Aorta (tissue), 5 donors: ENCODE measurements around the gene KCNH8. TPM values are rescaled to one million over a fixed set of nuclear protein-coding genes. Genes with fewer than 3 reads are reported as not detected.

ENCODE experiments used
- ATAC-seq: fragments of 200-7000 bp; cut with Tn5 transposase; one replicate; pipeline ENCODE4 v1.9.1; 2022; ENCODE audit warnings: moderate library complexity; ENCODE audit not compliant: low FRiP score
- DNase-seq, 2 donors: peaks; one replicate each; pipeline ENCODE4 v3.0.0-alpha.2; 2020
- H3K27ac ChIP-seq, 2 donors: one replicate each; pipeline ENCODE4 v1.5.1; 2013; ENCODE audit warnings: low read length in 2 of 2, mild to moderate bottlenecking in 2 of 2, moderate library complexity in 2 of 2, control low read depth in 1 of 2, inconsistent platforms in 1 of 2, low read depth in 1 of 2
- H3K27me3 ChIP-seq, 2 donors: one replicate each; pipeline ENCODE4 v1.6.1; 2013; ENCODE audit warnings: control low read depth in 1 of 2, low read length in 1 of 2, mild to moderate bottlenecking in 1 of 2, moderate library complexity in 1 of 2; ENCODE audit not compliant: insufficient read depth in 2 of 2, control insufficient read depth in 1 of 2
- H3K36me3 ChIP-seq, 2 donors: one replicate each; pipeline ENCODE4 v1.6.1; 2013; ENCODE audit warnings: control low read depth in 1 of 2, low read length in 1 of 2, mild to moderate bottlenecking in 1 of 2; ENCODE audit not compliant: insufficient read depth in 2 of 2, control insufficient read depth in 1 of 2
- H3K4me1 ChIP-seq, 2 donors: one replicate each; pipeline ENCODE4 v1.6.1; 2013; ENCODE audit warnings: low read length in 2 of 2, control low read depth in 1 of 2, mild to moderate bottlenecking in 1 of 2, moderate library complexity in 1 of 2; ENCODE audit not compliant: insufficient read depth in 2 of 2, control insufficient read depth in 1 of 2
- H3K4me3 ChIP-seq, 2 donors: one replicate each; pipeline ENCODE4 v1.5.1; 2013; ENCODE audit warnings: low read length in 2 of 2, control low read depth in 1 of 2, mild to moderate bottlenecking in 1 of 2
- H3K9me3 ChIP-seq: one replicate; pipeline ENCODE4 v1.6.1; 2013; ENCODE audit warnings: mild to moderate bottlenecking, low read length; ENCODE audit not compliant: control insufficient read depth
- WGBS, 2 donors: extraction: QIAGEN DNeasy Blood & Tissue Kit; methylation state at CpG; one replicate each; pipeline ENCODE4 v1.1.7; 2013; 5-methylcytosine and 5-hydroxymethylcytosine counted together
- intact Hi-C, 2 donors: fragments of 100-400 bp; cut with DNase I; formaldehyde crosslinking; loops; one replicate each; pipeline versions ENCODE4 v1.14.2 to v1.15.0; 2022
- polyA plus RNA-seq, 2 donors: library from polyadenylated mRNA; stranded (reverse); fragments of 200-250 nt; gene quantifications; one replicate each; pipeline ENCODE4 v1.2.3, GENCODE V29; 2013
- total RNA-seq, 2 donors: library from RNA; stranded (reverse); fragmentation: NEBNext Ultra II Directional; extraction: Animal tissue kit (Norgen Biotek cat#: 25700); gene quantifications; one replicate each; pipeline ENCODE4 v1.2.1, GENCODE V29; 2021
- donor health status: healthy with polysubstance abuse.
- donor health status: Bipolar disorder and iron deficiency.
- donor health status: DM: no; HTN: no; CAD: no.
- donor health status: DM: no; HTN: no; CAD: no.
- donor health status: DM: yes; HTN: yes; CAD: no.

Gene KCNH8
- total and polyA plus RNA-seq, 4 donors: 0.13 to 0.29 (median 0.15) TPM; not detected in 1

DNA sequence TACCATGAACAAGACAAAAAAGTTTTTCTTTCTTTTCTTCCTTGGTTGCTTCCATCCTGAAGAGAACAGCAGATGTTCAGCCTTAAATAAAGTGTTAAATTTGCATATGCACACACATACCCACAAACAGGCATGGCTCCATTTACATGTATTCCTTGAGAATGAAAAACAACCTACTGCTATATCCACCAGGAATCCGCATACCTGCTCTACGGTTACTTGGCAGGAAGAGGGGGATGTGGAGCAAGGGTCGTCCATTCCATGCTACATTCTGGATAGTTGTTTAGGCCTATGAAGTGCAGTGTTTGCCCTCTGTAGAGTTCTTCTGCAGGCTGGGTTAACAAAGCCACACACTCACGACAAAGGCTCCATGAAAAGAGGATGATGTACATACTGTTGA, 322.8 kb downstream of the KCNH8 start:
- Histone ChIP-seq H3K36me3 (no peaks in the 10 kb centered on the region), H3K27ac (no peak overlapping the region), H3K9me3 (no peaks in the 10 kb centered on the region), H3K27me3 (no peaks in the 10 kb centered on the region), H3K4me1 (no peaks in the 10 kb centered on the region), H3K4me3 (no peak overlapping the region)
- WGBS, 2 donors: 89 to 94% methylated on average over 4 of the region's 4 CpGs
- intact Hi-C loops: no loop called here
- ATAC-seq (no peak), DNase-seq (no peak)

DNA sequence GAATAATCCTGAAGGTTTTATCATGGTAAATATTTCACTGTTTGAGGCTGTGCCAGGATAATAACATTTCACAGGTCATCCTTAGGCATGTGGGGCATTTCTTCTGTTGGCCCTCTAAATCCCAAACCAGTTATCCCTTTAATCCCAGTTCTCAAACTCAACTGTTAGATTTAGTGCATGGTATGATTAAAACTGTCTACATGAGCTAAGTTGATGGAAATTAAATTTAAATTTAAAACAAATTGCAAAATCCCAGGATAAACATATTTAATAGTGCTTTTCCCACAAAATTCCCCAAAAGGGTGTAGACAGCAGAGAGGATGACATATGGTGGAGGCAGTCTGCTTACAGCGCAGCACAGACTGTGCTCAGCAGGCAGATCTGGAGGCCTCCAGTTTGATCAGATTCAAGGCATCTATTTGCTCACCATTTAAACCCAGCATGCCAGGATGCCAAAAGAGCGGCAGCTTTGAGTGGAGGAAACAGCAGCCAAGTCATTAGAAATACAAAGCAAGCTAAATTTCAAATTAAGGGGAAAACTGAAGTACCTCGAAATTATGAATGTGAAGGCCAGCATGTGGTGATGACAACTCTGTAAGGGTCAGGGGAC, 325.8 kb downstream of the KCNH8 start:
- Histone ChIP-seq H3K27ac (no peak overlapping the region), H3K4me3 (no peak overlapping the region), H3K36me3 (no peaks in the 10 kb centered on the region), H3K27me3 (no peaks in the 10 kb centered on the region), H3K9me3 (no peaks in the 10 kb centered on the region), H3K4me1 (no peaks in the 10 kb centered on the region)
- 90 to 92% methylated on average over 3 of the region's 3 CpGs for WGBS, 2 donors
- DNase-seq (no peak), ATAC-seq (no peak)
- intact Hi-C loops: no loop called here

DNA sequence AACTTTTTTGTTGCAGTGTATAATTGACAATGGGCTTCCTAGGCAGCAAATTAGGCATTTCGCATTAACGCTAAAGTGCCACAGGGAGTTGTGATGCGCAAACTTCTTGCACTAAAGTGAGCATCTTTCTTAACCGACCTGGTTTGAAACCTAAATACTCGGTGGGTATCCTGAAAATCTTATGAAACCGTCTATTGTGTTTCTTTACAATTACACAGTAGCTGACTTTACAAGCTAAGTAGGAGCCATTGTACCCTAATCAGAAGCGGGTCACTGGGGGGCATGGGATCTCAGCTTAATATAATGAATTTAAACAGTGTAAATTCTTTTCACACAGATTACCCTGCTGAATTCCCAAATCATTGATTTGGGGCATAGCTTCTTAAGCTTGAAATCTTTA, 328.0 kb downstream of the KCNH8 start:
- DNase-seq (no peak), ATAC-seq (no peak)
- no peaks in the 10 kb centered on the region for H3K36me3 ChIP-seq
- 88 to 91% methylated on average over 7 of the region's 7 CpGs for WGBS, 2 donors
- H3K4me1 ChIP-seq: no peaks in the 10 kb centered on the region
- no peak overlapping the region for H3K4me3 ChIP-seq
- no peaks in the 10 kb centered on the region for H3K9me3 ChIP-seq
- no peaks in the 10 kb centered on the region for H3K27me3 ChIP-seq
- intact Hi-C loops: no loop called here
- H3K27ac ChIP-seq: no peak overlapping the region

DNA sequence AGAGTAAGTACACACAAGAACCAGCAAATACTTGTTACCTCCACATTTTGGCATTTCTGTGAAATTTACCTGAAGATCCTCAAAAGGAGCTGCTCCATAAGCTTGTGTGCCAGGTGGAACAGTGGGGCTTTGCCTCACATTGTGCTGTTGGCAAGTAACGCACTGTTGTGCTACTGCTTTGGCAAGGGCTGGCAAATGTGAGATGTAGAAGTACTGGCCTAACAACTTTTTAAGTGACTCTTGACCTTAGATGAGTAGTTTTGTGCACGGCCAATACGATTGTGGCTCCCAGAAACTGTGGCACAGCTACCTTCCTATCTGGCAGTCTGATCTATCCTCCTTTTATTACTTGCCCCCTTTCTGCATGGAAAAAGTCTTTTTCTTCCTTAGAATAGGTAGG, 337.0 kb downstream of the KCNH8 start:
- Histone ChIP-seq H3K36me3 (no peaks in the 10 kb centered on the region), H3K4me3 (no peak overlapping the region), H3K27me3 (no peaks in the 10 kb centered on the region), H3K9me3 (no peaks in the 10 kb centered on the region), H3K27ac (no peak overlapping the region), H3K4me1 (no peaks in the 10 kb centered on the region)
- DNase-seq (no peak), ATAC-seq (no peak)
- WGBS, 2 donors: 80% methylated on average over 3 of the region's 3 CpGs
- intact Hi-C loops: no loop called here

DNA sequence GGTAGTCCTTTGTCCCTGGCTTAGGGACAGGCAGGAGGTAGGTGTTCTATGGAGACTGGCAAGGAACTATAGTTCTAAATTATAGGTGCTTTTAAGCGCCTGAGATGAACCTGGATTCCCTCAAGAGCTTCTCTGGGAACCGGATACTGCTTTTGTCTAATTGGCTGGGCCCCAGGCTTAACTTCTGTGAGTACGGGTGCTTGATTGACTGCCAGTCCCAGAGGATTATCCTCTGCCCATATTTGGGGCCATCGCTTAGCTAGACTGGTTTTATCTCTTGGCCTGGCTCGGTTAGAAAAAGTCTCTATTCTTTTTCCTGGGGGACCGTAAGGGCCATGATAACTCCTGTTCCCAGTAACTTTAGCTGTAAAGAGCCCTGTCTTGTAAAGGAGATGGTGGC, 339.1 kb downstream of the KCNH8 start:
- H3K27ac ChIP-seq: no peak overlapping the region
- H3K4me1 ChIP-seq: no peaks in the 10 kb centered on the region
- ATAC-seq: no peak
- H3K27me3 ChIP-seq: no peaks in the 10 kb centered on the region
- no peaks in the 10 kb centered on the region for H3K9me3 ChIP-seq
- H3K4me3 ChIP-seq: no peak overlapping the region
- intact Hi-C loops: no loop called here
- no peaks in the 10 kb centered on the region for H3K36me3 ChIP-seq
- DNase-seq: no peak
- 35 to 39% methylated on average over 6 of the region's 6 CpGs for WGBS, 2 donors

DNA sequence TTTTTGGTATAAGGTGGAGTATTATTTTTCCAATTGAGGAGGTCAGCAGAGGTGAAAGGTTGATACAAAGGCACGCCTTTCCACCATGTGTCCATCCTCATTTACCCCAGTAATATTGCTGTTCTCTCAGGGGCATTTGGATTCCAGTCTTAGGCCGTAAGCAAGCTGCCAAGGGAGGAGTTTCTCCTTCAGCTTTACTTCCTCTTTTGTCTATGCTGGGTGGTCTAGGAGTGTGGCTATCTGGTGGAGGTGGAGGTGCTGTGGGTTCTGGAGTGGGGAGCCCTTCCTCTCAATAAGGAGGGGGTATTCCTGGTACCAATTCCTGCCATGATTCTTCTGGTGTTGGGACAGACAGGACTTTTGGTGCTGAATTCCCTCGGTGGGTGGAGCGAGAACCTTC, 340.6 kb downstream of the KCNH8 start:
- Histone ChIP-seq H3K9me3 (no peaks in the 10 kb centered on the region), H3K27ac (no peak overlapping the region), H3K4me1 (no peaks in the 10 kb centered on the region), H3K4me3 (no peak overlapping the region), H3K27me3 (no peaks in the 10 kb centered on the region), H3K36me3 (no peaks in the 10 kb centered on the region)
- no peak for DNase-seq
- intact Hi-C loops: no loop called here
- WGBS, 2 donors: 97 to 98% methylated on average over 4 of the region's 4 CpGs
- ATAC-seq: no peak

DNA sequence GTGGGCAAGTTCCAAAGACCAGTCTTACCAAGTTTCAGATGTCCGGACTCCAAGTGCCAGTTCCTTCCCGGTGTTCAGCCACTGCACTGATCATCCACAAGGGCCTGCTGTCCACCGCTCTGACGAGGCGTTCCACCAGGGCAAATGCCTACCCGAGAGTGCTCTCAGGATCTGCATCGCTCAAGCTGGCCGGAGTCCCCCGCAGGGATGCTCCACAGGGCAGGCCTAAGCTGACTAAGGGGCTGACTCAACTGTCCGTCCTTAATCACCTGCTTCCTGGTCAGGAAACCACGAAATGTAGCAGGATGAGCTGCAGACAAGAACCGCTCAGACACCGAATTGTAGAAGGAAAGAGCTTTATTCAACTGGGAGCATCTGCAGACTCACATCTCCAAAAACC, 341.6 kb downstream of the KCNH8 start:
- intact Hi-C loops: no loop called here
- no peaks in the 10 kb centered on the region for H3K36me3 ChIP-seq
- H3K27ac ChIP-seq: no peak overlapping the region
- no peak overlapping the region for H3K4me3 ChIP-seq
- no peaks in the 10 kb centered on the region for H3K9me3 ChIP-seq
- ATAC-seq (no peak), DNase-seq (no peak)
- H3K4me1 ChIP-seq: no peaks in the 10 kb centered on the region
- WGBS, 2 donors: 96 to 97% methylated on average over 13 of the region's 13 CpGs
- H3K27me3 ChIP-seq: no peaks in the 10 kb centered on the region

DNA sequence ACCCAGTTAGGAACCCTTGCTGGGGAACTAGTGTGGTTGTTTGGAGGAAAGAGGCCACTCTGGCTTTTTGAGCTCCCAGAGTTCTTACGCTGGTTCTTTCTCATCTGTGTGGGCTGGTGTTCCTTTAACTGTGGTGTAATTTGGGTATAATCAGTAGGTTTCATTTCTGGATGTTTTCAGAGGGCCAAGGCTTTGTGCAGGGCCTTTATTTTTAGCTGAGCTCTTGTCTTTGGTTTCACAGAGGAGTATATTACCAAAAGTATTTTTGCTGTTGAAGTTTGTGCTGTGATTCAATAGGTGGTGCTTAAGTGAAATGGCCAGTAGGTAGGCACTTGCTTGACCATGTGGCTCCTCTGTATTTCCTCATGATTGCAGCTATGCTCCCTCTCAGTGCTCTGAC, 357.9 kb downstream of the KCNH8 start:
- H3K4me3 ChIP-seq: no peak overlapping the region
- H3K4me1 ChIP-seq: no peaks in the 10 kb centered on the region
- H3K9me3 ChIP-seq: no peaks in the 10 kb centered on the region
- H3K36me3 ChIP-seq: no peaks in the 10 kb centered on the region
- intact Hi-C loops: loop anchor here in 1 of 2 donors (1.0 kb wide), 1 partner anchor 8 kb away; no protein-coding TSS in a partner anchor
- no peaks in the 10 kb centered on the region for H3K27me3 ChIP-seq
- DNase-seq (no peak), ATAC-seq (no peak)
- H3K27ac ChIP-seq: no peak overlapping the region
- WGBS, 2 donors: 84 to 86% methylated on average over 1 of the region's 1 CpG

DNA sequence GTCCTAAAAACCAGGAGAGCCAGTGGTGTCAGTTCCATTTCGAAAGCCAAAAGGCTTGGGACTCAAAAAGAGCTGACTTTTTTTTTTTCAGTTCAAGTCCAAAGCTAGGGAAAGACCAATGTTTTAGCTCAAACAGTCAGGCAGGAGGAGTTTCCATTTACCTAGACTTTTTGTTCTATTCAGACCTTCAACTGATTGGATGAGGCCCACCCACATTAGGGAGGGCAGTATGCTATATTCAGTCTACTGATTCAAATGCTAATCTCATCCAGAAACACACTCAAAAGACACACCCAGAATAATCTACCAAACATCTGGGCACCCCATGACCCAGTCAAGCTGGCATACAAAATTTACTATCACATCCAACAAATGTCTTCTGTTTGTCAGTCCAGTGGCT, 374.0 kb downstream of the KCNH8 start:
- Histone ChIP-seq H3K4me3 (no peak overlapping the region), H3K9me3 (no peaks in the 10 kb centered on the region), H3K27me3 (no peaks in the 10 kb centered on the region), H3K4me1 (no peaks in the 10 kb centered on the region), H3K27ac (no peak overlapping the region), H3K36me3 (no peaks in the 10 kb centered on the region)
- WGBS, 2 donors: 95% methylated on average over 1 of the region's 1 CpG
- no peak for DNase-seq
- ATAC-seq: no peak
- intact Hi-C loops: no loop called here
